ENCODE data around the gene AKR7A3. TPM values are rescaled to one million over a fixed set of nuclear protein-coding genes. Genes with fewer than 3 reads are reported as not detected.

AKR7A3 gene
- total and polyA plus RNA-seq, 10 of the 15 experiments (the other 5 are each of a cell fraction or from before 2014, with no cell fraction given): 0.10 to 1.1 (median 0.25) TPM; not detected in 2

DNA sequence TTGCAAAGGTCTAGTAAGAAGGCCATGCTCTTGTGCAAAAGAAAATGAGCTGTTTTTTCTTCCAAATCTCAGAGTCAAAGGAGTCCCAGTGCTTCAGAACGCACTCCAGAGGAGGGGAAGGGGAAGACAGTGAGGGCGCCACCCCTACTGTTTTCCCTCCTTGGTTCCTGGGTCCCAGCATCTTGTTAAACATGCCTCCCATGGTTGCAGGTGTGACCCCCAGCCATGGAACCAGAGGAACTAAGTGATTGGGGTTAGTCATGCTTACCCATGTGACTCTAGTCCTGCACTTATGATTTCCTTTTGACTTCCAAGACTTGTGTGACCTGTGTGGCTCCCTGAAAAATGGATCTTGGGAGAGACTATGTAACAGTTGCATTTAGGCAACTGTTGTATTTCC lies 6.1 kb upstream of the AKR7A3 start:
- peaks cover 13% of the 10 kb centered on the region for H3K9me3 ChIP-seq (replicated peaks; ENCODE audit: control insufficient read depth, insufficient read depth, low read length)
- ChIA-PET POLR2A (no interaction called here), CTCF (no interaction called here), SMC1A (ENCODE audit: uncharacterized antibody, unreplicated experiment) (no interaction called here), RAD21 (ENCODE audit: unreplicated experiment) (no interaction called here)
- BruUV-seq (replicated peaks): no TSS peak
- intact Hi-C loops (cut with micrococcal nuclease; ENCODE audit: unreplicated experiment): no loop called here
- ATAC-seq: no peak
- H3K4me3 ChIP-seq: no peak overlapping the region
- 81% methylated on average over 2 of the region's 2 CpGs for WGBS (ENCODE audit: insufficient coverage, insufficient replicate concordance, low lambda C conversion rate, missing lambda C conversion rate)
- H3K79me2 ChIP-seq (ENCODE audit: control insufficient read depth, insufficient read depth, low read length): no peaks in the 10 kb centered on the region
- H3K4me2 ChIP-seq (ENCODE audit: control insufficient read depth, insufficient read depth): no peak overlapping the region
- no peak overlapping the region for H2AFZ ChIP-seq (ENCODE audit: control insufficient read depth, low read depth, low read length)
- no peak for DNase-seq (ENCODE audit: low read depth, low spot score)
- H3K27me3 ChIP-seq (replicated peaks in 1 of 2; ENCODE audit: control insufficient read depth in 2 of 2, insufficient read depth in 2 of 2, low read length in 1 of 2): no peaks in the 10 kb centered on the region
- H3K27ac ChIP-seq (ENCODE audit: control insufficient read depth, insufficient read depth): no peak overlapping the region
- in situ Hi-C loops (cut with MboI): no loop called here
- FAIRE-seq: no peak
- H3K36me3 ChIP-seq (ENCODE audit: control insufficient read depth in 2 of 2, insufficient read depth in 2 of 2, low read length in 1 of 2): no peaks in the 10 kb centered on the region
- TF ChIP-seq BCLAF1 (IDR thresholded peaks at IDR 0.05): no peak
- TF ChIP-seq CHD1 (IDR thresholded peaks at IDR 0.05; ENCODE audit: low read depth, low read length): no peak
- TF ChIP-seq BHLHE40 (IDR thresholded peaks at IDR 0.05; ENCODE audit: borderline replicate concordance in 1 of 2, low read depth in 2 of 2, low read length in 1 of 2): no peak
- TF ChIP-seq CBX5 (IDR thresholded peaks at IDR 0.05; ENCODE audit: low read depth): peak; percentile 57; the same call in 1 of the 2 replicates
- H3K9ac ChIP-seq (ENCODE audit: control insufficient read depth, insufficient read depth, low read length): no peak overlapping the region
- H4K20me1 ChIP-seq (ENCODE audit: control insufficient read depth, insufficient read depth): no peaks in the 10 kb centered on the region
- no peaks in the 10 kb centered on the region for H3K4me1 ChIP-seq (ENCODE audit: control insufficient read depth, insufficient read depth, low read length)

DNA sequence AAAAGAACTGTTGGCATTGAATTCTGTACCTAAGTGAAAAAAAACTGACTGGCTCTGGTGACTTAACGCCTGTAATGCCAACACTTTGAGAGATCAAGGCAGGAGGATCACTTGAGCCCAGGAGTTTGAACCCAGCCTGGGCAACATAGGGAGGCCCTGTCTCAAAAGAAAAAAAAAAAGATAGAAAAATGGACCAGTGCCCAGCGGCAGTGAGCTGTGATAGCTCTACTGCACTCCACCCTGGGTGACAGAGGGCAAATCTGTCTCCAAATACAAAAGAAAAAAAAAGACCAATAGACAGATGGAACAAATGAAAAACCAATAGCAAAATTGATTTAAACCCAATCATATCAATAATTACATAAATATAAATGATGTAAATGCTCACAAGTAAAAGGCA lies 674 bp upstream of the AKR7A3 start:
- Histone ChIP-seq H3K9ac (ENCODE audit: control insufficient read depth, insufficient read depth, low read length) (no peak overlapping the region), H3K36me3 (ENCODE audit: control insufficient read depth in 2 of 2, insufficient read depth in 2 of 2, low read length in 1 of 2) (no peaks in the 10 kb centered on the region), H3K4me3 (no peak overlapping the region), H3K27ac (ENCODE audit: control insufficient read depth, insufficient read depth) (no peak overlapping the region), H3K27me3 (replicated peaks in 1 of 2; ENCODE audit: control insufficient read depth in 2 of 2, insufficient read depth in 2 of 2, low read length in 1 of 2) (peaks cover 0 to 2% of the 10 kb centered on the region in 2 experiments; a peak in 2 of 4 replicates), H3K4me1 (ENCODE audit: control insufficient read depth, insufficient read depth, low read length) (no peaks in the 10 kb centered on the region), H3K4me2 (ENCODE audit: control insufficient read depth, insufficient read depth) (no peak overlapping the region), H3K79me2 (ENCODE audit: control insufficient read depth, insufficient read depth, low read length) (no peaks in the 10 kb centered on the region), H2AFZ (ENCODE audit: control insufficient read depth, low read depth, low read length) (no peak overlapping the region), H3K9me3 (replicated peaks; ENCODE audit: control insufficient read depth, insufficient read depth, low read length) (no peaks in the 10 kb centered on the region; the same call in 1 of the 3 replicates), H4K20me1 (ENCODE audit: control insufficient read depth, insufficient read depth) (no peaks in the 10 kb centered on the region)
- FAIRE-seq (no peak), ATAC-seq (no peak), DNase-seq (ENCODE audit: low read depth, low spot score) (no peak)
- BruUV-seq (replicated peaks): no TSS peak
- RAD21 ChIA-PET (ENCODE audit: unreplicated experiment): no interaction called here
- in situ Hi-C loops (cut with MboI): no loop called here
- WGBS (ENCODE audit: insufficient coverage, insufficient replicate concordance, low lambda C conversion rate, missing lambda C conversion rate): 78% methylated on average over 2 of the region's 2 CpGs
- SMC1A ChIA-PET (ENCODE audit: uncharacterized antibody, unreplicated experiment): no interaction called here
- intact Hi-C loops (cut with micrococcal nuclease; ENCODE audit: unreplicated experiment): no loop called here
- CTCF ChIA-PET: no interaction called here
- POLR2A ChIA-PET: no interaction called here
- TF ChIP-seq NBN (IDR thresholded peaks at IDR 0.05): no peak
- TF ChIP-seq POLR2AphosphoS5 (IDR thresholded peaks at IDR 0.05; ENCODE audit: low read length): no peak
- TF ChIP-seq, protein P1, sequence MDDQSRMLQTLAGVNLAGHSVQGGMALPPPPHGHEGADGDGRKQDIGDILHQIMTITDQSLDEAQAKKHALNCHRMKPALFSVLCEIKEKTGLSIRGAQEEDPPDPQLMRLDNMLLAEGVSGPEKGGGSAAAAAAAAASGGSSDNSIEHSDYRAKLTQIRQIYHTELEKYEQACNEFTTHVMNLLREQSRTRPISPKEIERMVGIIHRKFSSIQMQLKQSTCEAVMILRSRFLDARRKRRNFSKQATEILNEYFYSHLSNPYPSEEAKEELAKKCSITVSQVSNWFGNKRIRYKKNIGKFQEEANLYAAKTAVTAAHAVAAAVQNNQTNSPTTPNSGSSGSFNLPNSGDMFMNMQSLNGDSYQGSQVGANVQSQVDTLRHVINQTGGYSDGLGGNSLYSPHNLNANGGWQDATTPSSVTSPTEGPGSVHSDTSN (IDR thresholded peaks at IDR 0.05; ENCODE audit: insufficient replicate concordance, low read depth, low read length): no peak
- no peak for TF ChIP-seq SUZ12 (IDR thresholded peaks at IDR 0.05; ENCODE audit: unreplicated experiment)
- no peak for TF ChIP-seq CBX5 (IDR thresholded peaks at IDR 0.05; ENCODE audit: low read depth)
- no peak for TF ChIP-seq ESRRA (IDR thresholded peaks at IDR 0.05; ENCODE audit: low read length)
- TF ChIP-seq PAX5 (IDR thresholded peaks at IDR 0.05; ENCODE audit: borderline replicate concordance, low read depth, low read length): no peak
- TF ChIP-seq, protein P2, sequence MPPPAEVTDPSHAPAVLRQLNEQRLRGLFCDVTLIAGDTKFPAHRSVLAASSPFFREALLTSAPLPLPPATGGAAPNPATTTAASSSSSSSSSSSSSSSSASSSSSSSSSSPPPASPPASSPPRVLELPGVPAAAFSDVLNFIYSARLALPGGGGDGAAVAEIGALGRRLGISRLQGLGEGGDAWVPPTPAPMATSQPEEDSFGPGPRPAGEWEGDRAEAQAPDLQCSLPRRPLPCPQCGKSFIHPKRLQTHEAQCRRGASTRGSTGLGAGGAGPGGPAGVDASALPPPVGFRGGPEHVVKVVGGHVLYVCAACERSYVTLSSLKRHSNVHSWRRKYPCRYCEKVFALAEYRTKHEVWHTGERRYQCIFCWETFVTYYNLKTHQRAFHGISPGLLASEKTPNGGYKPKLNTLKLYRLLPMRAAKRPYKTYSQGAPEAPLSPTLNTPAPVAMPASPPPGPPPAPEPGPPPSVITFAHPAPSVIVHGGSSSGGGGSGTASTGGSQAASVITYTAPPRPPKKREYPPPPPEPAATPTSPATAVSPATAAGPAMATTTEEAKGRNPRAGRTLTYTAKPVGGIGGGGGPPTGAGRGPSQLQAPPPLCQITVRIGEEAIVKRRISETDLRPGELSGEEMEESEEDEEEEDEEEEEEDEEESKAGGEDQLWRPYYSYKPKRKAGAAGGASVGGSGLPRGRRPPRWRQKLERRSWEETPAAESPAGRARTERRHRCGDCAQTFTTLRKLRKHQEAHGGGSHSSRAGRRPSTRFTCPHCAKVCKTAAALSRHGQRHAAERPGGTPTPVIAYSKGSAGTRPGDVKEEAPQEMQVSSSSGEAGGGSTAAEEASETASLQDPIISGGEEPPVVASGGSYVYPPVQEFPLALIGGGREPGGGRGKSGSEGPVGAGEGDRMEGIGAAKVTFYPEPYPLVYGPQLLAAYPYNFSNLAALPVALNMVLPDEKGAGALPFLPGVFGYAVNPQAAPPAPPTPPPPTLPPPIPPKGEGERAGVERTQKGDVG (CRISPR knock-in tag; IDR thresholded peaks at IDR 0.05): no peak

All from GM12878 (cell line).